Measurements from ENCODE around the gene TSSK1B.

TSSK1B gene

GRCh38 chr5:113382731-113383130 is 52.1 kb downstream of the TSSK1B start:
- H3K9me3 Mint-ChIP-seq = no peaks in the 10 kb centered on the region
- peaks cover 46% of the 10 kb centered on the region for H3K4me1 Mint-ChIP-seq
- DNase-seq = no peak
- no peak overlapping the region for H3K27ac Mint-ChIP-seq
- no peak overlapping the region for H3K4me3 Mint-ChIP-seq
- H3K27me3 Mint-ChIP-seq (ENCODE audit: low read depth, poor library complexity) = peaks cover 3% of the 10 kb centered on the region
- TF ChIP-seq, protein P1, sequence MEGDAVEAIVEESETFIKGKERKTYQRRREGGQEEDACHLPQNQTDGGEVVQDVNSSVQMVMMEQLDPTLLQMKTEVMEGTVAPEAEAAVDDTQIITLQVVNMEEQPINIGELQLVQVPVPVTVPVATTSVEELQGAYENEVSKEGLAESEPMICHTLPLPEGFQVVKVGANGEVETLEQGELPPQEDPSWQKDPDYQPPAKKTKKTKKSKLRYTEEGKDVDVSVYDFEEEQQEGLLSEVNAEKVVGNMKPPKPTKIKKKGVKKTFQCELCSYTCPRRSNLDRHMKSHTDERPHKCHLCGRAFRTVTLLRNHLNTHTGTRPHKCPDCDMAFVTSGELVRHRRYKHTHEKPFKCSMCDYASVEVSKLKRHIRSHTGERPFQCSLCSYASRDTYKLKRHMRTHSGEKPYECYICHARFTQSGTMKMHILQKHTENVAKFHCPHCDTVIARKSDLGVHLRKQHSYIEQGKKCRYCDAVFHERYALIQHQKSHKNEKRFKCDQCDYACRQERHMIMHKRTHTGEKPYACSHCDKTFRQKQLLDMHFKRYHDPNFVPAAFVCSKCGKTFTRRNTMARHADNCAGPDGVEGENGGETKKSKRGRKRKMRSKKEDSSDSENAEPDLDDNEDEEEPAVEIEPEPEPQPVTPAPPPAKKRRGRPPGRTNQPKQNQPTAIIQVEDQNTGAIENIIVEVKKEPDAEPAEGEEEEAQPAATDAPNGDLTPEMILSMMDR (IDR thresholded peaks at IDR 0.05) = no peak
- no peaks in the 10 kb centered on the region for H3K36me3 Mint-ChIP-seq (ENCODE audit: low read depth)

Data from nephron progenitor cell (in vitro differentiated cells).